ENCODE data around the gene CBLN3.

GRCh38 chr14:24414732-24415420 is 14.6 kb downstream of the CBLN3 start:
- TF ChIP-seq CTCF (conservative IDR thresholded peaks at IDR 0.05 in 1 of 2, IDR thresholded peaks at IDR 0.05 in 1 of 2; ENCODE audit: low read depth in 1 of 2, low read length in 2 of 2) (no peak), EZH2 (IDR thresholded peaks at IDR 0.05; ENCODE audit: low read length, missing control alignments) (no peak)

Measured in fibroblast of lung (primary cell).